Inferior parietal cortex (tissue), 1 donor: ENCODE measurements around the gene TMEM145.

Source experiments
- DNase-seq: peaks from one replicate; pipeline ENCODE4 v3.0.0-alpha.2; 2016; ENCODE audit errors: extremely low spot score

The TMEM145 gene

DNA sequence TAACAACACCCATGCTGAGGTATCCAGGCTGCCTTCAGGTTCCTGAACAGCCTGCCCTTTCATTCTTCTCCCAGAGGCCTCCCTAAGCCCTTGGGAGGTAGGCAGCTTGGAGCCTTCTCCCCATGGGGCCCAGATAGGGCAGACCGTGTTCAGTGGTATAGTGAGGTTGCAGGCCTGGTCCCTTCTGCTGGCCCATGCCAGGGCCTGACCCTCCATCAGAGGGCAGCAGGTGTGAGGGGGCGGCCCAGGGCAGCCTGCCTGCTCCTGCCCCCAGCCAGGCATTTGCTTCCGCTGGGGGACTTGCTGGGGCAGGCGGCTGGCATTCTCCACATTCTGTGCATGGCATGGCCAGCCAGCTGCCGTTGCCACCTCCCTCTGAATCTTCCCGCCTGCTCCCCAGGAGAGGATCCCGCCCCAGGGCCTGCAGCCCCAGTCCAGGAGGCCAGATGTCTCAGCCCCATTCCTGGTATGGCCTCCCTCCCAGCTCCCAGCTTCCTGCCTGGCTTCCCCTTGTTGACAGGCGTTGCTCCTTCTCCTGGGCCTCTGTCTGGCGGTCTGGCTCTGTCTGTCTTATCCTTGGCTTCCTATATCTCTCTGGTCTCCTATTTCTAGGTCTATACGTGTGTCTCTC, 35.2 kb upstream of the TMEM145 start:
- DNase-seq = no peak

DNA sequence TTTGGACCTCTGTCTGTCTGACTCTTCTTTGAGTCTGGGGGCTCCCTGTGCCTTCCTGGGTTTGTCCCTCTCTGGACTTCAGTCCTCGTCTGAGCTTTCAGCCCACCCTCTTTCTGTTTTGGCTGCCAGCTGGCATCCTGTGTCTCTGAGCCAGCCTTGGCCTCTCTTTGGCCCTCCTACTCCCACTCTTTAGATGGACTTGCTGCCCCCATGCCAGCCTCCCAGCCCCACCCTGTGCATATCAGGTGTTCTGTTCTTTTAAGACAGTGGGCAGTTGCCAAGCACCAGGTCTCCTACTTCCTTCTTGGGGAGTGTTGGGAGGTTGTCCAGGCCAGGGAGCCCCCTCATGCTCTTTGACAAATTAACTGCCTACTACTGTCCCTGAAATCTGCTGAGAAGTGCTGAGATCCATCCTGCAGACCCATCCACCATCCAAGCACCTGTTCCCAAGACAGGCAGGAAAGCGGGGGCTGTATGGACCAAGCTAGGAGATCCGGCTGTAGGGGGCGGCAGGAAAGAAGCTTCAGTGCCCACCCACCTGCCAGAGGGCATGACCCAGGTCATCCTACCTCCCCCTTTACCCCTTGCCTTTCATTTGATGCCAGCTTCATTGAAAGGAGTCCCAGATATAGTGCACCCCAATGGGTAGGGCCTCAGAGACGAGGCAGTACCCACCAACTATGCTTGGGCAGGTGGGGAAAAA, 34.5 kb upstream of the TMEM145 start:
- no peak for DNase-seq

DNA sequence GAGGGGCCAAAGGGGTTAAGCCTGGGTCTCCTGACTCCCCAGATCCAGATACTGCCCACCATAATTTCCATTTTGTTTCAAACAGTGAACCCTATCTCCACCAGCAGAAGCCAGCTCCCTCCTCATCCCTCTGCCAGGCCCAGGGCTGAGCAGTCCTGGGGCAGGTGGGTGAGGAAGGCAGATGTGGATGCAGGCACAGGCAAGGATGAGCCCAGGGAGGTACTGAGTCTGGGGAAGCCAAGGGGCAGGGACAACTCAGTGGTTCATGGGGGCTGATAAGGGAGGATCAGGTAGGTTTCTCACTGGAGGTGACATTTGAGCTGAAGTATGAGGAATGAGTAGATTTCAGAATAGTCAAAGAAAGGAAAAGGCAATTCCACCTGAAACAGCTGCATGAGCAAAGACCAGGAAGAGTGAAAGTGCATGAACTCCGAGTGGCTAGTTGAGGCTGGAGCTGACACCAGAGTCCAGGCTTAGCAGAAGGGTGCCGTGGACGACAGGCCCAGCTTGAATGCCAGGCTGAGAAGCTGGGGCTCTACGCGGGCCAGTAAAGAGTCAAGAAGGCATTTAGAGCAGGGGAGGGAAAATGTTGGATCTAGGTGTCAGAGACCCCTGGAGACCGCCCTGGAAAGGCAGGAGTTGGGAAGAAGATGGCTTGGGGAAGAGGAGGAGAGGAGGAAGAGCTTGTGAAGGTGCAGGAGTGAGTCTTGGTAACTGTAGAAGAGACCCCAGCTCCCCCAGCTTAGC, 33.8 kb upstream of the TMEM145 start:
- DNase-seq = peak; percentile 65

DNA sequence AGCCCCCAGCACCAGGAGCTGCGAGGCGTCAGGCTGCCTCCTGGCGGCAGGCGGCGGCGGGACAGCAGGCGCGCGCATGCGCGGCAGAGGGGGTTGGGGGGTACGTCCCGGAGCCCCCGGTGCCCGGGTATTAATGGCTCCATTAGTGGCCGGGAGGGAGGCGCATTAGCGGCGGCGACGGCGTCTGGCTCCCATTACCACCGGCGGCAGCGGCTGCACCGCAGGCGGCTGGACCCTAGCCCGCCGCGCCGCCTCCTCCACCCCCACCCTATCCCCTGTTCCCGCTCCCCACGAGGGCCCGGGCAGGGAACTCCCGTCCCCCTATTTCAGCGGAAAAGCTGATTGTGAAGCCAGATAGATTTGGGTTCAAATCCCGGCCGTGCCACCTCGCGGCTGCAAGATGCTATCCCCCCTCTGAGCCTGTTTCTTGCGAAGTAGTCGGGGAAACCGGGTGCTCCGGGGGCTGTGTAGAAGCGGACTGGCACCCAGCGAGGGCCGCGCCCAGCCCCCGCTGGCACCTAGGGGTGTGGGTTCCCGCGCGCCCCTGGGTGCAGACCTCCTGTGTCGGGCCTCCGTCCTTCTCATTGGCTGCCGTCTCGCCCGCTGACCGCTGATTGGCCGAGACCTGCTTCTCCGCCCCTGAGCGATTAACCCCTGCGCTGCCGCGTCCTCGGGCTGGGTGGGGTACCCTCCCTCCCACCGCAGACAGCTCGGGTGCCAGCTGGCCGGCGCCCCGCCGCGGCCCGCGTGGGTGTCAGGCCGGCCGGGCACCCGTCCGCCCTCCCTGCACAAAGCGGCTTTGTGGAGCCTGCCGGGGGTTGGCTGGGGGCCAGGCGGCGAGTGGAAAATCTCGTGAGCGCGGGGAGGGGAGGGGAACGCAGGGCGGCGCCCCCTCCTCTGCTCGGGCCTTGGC, 33.0 kb upstream of the TMEM145 start:
- peak; percentile 93 for DNase-seq

DNA sequence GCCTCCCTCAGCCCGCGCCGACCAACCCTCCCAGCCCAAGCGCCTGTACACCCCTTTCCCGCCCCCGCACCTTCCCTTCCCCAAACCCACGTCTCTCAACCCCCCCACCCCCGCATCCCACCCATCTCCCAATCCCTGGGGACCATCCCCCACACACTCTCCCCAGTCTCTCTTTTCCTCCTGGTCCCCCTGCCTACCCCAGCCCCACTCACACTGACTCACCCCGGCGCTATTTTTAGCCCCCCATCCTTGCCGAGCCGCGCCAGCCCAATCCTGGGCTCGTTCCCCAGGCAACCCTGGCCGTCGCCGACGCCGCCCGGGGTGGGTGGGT, 32.3 kb upstream of the TMEM145 start:
- peak; percentile 24 for DNase-seq

DNA sequence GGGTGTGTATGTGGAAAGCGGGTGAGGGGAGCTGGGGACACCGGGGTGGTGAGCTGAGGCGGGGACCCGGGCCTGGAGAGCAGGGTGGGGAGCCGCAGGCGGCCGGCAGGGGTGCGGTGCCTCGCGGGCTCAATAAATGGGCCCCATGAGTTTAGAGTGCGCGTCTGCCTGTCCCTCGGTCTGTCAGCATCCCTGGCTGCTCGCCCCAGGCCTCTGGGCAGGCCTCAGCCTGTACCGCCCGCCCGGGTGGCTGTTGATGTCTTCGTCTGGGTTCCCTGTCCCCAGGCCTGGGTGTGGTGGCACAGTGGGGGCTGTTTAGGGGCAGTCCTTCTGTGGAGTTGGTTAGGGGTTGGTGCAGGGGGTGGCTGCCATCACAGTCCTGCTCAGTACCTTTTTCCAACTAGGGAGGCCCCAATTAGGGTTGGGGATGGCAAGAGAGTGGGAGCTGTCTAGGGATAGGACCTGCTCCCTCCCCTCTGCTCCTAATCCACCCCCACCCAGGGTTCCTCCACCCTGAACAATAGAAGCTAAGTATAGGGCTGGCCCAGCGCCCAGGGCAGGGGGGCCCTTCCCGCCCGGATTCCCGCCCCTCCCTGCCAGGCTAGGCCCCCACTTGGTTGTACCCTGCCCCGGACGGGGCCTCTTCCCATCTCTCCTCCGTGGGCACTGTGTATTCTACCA, 31.8 kb upstream of the TMEM145 start:
- DNase-seq = peak; percentile 31

DNA sequence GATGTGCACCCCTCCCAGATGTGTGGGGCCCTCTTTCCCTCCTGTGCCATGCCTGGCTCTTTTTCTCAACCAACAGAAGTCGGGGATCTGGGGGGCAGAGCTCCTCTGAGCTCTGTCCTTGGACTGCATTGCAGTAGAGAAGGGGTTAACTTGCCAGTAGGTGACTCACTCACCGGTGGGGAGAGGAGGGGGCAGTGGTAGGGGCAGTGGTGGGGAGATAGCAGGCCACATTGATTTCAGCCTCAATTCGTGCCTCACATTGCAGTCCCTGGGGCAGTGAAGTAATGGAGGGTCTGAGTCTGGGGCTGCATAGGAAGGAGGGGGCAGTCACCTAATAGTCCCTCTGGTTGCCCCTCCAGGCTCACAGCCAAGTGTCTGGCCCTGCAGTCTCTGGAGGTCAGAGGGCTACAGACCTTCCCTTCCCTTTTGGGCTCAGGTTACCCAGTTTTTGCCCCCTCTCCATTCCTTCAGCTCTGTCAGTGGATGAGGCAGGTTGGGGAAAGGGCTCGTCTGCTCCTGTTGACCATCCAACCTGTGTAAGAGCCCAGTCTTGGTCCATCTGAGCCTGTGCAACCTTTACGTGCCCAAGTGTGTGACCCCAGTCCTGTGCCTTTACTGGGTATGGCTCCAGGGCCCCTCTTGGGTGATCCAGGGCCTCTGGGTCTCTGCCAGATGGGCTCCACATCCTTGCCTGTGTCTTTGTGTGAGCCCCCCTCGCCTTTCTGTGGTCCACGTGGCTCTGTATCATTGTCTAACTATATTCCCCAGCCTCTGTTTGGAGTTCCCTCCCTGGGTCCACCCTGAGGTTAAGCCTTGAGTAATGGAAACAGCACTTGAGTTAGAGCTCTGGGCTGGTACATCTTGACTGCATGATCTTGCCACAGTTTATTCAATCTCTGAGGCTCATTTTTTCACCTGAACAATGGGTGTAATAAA, 31.0 kb upstream of the TMEM145 start:
- peak; percentile 23 for DNase-seq

DNA sequence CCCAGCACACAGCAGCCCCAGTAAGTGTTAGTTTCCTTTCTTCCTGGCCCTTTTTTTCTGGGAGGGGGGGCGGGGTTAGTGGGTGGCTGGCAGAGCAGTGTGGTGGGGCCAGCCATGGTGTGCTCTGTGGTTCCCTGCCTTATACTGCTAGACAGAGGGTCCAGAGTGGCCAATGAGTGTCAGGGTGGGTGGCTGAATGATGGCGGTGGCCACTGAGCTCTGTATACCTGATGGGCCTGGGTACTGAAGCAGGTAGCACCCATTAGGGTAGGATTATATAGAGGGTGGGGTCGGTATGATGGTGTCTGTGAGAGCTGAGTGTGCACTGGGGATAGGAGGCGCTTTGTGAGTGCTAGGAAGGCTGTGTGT, 30.3 kb upstream of the TMEM145 start:
- DNase-seq = no peak

DNA sequence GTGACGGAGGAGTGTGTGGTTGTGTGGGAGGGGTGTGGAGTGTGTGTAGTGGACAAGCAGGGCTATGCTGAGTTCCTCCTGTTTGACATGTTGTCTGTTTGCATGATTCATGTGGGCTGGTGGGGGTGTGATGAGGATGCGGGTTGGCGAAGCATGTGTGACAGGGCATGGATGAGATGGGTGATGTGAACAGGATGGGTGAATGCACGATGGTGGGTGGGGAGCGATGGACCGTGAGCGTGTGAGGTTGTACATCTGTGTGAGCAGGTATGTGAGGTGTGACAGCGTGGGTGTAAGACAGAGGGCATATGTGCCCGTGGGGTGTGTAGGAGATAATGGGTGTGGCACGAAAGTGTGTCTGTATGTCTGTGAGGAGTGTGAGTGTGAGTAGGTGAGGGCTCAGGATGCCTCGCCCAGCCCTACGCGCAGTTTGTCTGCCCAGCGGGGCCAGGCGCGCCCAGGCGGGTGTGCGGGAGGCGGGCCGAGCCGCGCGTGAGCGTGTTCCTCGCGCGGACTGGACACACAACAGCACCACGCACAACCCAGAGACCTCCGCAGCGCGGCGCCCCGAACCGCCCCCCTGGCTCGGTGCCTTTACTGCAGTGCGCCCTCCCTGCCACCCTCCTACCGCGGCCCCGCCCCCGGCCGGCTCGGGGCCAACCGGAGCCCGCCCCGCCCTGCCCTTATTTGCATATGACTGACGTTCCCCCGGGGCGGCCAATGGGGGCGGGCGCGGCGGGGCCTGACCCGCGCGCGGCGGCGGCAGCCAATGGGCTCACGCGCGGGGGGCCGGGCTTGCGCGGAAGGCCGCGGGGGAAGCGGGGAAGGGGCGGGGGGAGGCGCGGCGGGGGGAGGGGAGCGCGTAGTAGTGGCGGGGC, 29.7 kb upstream of the TMEM145 start:
- peak; percentile 89 for DNase-seq

DNA sequence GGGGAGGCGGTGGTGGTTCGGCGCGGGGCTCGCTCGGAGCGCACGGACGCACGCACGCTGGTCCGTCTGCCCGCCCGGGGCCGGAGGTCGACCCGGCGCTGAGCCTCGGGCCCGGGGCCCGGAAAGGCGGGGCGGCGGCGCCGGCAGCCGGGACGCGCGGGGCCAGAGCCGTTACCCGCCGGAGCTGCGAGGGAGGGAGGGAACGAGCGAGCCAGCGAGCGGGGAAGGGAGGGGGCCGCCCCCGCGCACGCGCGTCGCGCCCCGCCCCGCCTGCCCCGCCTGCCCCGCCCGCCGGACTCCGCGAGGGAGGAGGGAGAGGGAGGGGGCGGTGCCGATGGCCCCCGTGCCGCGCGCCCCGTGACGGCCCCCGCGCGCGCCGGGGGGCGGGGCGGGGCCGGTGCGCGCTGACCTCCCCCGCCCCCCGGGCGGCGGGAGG, 29.0 kb upstream of the TMEM145 start:
- peak; percentile 55 for DNase-seq

DNA sequence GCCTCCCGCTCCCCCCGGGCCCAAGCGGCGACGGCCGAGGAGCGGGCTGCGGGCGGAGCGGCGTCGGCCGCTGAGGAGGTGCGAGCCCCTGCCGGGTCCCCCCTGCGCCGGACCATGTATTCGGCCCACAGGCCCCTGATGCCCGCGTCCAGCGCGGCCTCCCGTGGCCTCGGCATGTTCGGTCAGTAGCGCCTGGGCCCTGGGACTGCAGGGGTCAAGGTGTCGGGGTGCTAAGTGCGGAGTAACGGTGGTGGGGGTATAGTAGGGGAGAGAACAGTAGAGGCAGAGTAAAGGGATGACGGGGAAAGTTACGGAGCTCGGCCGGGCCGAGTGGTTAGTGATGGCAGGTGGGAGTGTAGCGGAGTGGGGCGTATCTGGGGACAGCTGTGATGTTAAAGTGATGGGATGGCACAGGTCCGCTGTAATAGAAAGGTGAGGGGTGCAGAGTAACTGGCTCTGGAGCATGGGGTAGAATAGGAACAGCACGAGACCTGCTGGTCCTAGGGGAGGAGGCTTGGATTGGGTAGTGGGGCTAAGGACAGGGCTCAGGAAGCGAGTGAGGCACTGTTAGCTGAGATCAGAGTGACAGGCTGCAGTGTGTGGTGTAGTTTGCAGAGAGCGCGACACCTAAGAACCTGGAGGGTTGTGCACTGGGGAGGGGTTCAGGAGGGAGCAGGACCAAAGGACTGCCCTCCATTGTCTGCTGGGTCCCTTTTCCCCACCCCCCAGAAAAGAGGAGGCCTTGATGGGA, 28.3 kb upstream of the TMEM145 start:
- DNase-seq = no peak

DNA sequence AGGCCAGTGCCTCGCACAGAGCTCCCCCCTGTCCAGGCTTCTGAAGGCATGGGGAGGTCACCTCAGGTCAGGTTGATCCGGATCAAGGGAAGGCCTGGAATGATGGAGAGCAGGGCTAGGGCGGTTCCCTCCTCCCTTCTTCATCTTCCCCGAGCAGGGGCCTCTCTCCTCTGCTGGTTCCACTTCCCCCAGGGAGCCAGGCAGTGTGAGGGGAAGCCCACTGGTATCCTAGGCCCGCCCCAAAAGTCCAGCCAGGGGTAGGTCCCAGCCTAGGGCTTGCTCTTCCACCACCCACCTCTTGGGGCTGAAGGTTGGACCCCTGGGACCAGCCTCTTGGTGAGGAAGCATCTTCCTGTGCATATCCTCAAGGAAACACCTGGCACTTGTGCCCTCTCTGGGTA, 27.6 kb upstream of the TMEM145 start:
- DNase-seq = no peak

DNA sequence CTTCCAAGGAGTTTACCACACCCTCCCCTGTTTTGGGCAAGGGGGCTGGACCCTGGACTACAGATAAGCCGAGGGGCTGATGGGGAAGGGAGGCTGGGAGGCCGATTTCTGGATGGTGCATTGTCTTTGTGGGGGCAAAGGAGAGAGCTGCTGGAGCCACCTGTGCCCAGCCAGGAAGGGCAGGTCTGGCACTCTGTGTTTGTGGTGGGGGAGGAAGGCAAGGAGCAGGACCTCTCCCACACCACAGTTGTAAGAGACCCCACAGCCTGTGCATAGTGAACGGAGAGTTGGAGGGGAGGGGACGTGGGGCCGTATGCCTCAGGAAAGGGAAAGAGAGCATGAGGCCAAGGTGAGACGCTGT, 27.1 kb upstream of the TMEM145 start:
- no peak for DNase-seq

DNA sequence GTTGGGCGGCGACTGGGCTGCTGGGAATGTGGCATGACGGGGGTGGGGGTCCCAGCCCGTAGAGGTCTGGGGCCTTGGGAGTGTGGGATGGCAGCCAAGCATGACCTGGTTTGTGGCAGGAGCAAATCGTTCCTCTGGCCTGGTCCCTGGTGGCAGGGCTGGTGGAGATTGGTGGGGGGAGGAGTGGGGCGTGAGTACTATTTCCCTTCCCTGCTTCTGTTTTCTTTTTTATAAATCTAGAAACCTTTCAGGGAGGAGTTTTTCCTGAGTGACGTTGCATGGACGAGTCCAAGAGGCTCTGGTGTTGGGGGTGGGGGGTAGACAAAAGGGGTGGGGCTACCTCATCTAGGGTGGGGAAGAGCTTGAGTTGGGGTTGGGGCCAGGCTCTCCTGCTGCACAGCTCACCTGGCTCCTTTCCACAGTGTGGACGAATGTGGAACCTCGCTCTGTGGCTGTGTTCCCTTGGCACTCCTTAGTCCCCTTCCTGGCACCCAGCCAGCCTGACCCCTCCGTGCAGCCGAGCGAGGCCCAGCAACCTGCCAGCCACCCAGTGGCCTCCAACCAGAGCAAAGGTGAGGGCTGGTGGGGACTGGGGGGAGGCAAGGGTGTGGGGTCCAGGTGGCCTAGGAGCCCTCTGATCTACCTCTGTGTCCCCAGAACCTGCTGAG, 26.6 kb upstream of the TMEM145 start:
- no peak for DNase-seq

DNA sequence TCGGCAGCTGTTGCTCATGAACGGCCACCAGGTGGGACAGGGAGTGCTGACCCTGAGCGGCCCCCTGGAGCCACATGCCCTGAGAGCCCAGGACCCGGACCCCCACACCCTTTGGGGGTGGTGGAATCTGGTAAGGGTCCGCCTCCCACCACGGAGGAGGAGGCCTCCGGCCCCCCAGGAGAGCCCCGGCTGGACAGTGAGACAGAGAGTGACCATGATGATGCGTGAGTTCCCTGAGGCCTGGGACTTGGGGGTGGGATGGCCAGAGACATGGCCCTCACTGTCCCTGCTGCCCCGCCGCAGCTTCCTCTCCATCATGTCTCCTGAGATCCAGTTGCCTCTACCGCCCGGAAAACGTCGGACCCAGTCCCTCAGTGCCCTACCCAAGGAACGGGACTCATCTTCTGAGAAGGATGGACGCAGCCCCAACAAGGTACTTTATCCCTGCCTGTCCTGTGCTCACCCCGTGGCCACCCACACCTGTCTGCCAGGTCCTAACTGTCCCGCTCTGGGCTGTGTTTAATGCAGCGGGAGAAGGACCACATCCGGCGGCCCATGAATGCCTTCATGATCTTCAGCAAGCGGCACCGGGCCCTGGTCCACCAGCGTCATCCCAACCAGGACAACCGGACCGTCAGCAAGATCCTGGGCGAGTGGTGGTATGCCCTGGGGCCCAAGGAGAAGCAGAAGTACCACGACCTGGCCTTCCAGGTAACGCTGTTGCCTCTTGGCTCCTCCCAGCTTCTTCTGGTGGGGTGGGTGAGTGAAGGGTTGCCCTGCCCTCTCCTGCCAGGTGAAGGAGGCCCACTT, 25.9 kb upstream of the TMEM145 start:
- DNase-seq = no peak

DNA sequence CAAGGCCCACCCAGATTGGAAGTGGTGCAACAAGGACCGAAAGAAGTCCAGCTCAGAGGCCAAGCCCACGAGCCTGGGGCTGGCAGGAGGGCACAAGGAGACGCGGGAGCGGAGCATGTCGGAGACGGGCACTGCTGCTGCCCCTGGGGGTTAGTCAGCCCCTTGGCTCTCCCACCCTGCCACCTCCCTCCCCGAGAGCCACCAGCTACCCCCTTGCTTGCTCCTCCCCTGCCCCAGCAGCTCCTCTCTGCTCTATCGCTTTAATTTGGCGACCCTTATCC, 25.3 kb upstream of the TMEM145 start:
- no peak for DNase-seq

DNA sequence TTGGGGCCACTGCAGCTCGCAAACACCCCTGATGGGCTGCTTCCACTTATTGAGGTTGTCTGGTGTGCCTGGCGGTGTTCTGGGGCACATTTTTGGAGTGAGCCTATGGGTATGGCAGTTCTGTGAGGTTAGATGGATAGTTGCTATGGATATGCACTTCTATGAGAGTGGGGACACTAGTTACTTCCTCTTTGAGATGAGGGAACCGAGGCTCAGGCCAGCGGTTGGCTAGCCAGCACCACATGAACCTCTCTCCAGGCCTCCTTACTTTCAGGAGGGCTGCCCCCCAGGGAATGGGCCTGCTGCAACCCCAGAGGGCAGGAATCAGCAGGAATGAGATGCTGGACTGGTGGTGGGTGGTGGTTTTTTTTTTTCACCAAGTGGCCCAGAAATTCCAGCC, 24.7 kb upstream of the TMEM145 start:
- no peak for DNase-seq
